Heart right ventricle (tissue), 16 donors: ENCODE data around the gene WASHC4. TPM values are rescaled to one million over a fixed set of nuclear protein-coding genes. Genes with fewer than 3 reads are reported as not detected.

Experiments used
- ATAC-seq, 8 donors: fragments of 200-7000 bp; cut with Tn5 transposase; one replicate each; pipeline ENCODE4 v1.9.1; 2020; ENCODE audit warnings: mild to moderate bottlenecking in 8 of 8, moderate library complexity in 8 of 8, moderate number of reproducible peaks in 1 of 8
- DNase-seq, 2 donors: peaks; one replicate each; pipeline ENCODE4 v3.0.0-alpha.2; 2020
- H3K27ac ChIP-seq, 10 donors: fragments of 200-600 bp; sonication (generic) in 2 of 10; one replicate each; pipeline versions ENCODE4 v1.5.0 to v1.8.0; 2020 to 2022; ENCODE audit warnings: mild to moderate bottlenecking in 3 of 10
- H3K27me3 ChIP-seq, 7 donors: fragments of 200-600 bp; one replicate each; pipeline ENCODE4 v1.8.0; 2021 to 2022; ENCODE audit warnings: mild to moderate bottlenecking in 2 of 7
- H3K36me3 ChIP-seq, 9 donors: fragments of 200-600 bp; sonication (generic) in 1 of 9; one replicate each; pipeline versions ENCODE4 v1.5.0 to v1.8.0; 2020 to 2022; ENCODE audit warnings: mild to moderate bottlenecking in 2 of 9
- H3K4me1 ChIP-seq, 9 donors: fragments of 200-600 bp; sonication (generic) in 1 of 9; one replicate each; pipeline versions ENCODE4 v1.5.0 to v1.8.0; 2020 to 2022; ENCODE audit warnings: mild to moderate bottlenecking in 4 of 9
- H3K4me3 ChIP-seq, 10 donors: fragments of 200-600 bp; sonication (generic) in 2 of 10; one replicate each; pipeline versions ENCODE4 v1.5.0 to v1.8.0; 2020 to 2022; ENCODE audit warnings: mild to moderate bottlenecking in 7 of 10, moderate library complexity in 2 of 10
- H3K9me3 ChIP-seq, 11 donors: fragments of 200-600 bp in 10 of 11; sonication (generic) in 2 of 11; one replicate each; pipeline versions ENCODE4 v1.5.0 to v1.8.0; 2013 to 2022; ENCODE audit warnings: mild to moderate bottlenecking in 2 of 11, control low read depth in 1 of 11, moderate library complexity in 1 of 11
- CTCF ChIP-seq, 9 donors: fragments of 200-600 bp; sonication (generic) in 2 of 9; IDR thresholded peaks; one replicate each; pipeline versions ENCODE4 v1.5.0 to v1.8.0; 2021 to 2022; ENCODE audit warnings: antibody characterized with exemption in 9 of 9, mild to moderate bottlenecking in 5 of 9, moderate library complexity in 1 of 9
- WGBS, 2 donors: extraction: QIAGEN DNeasy Blood & Tissue Kit; methylation state at CpG; one replicate each; pipeline ENCODE4 v1.1.7; 2013; ENCODE audit warnings: inconsistent platforms in 1 of 2; 5-methylcytosine and 5-hydroxymethylcytosine counted together
- intact Hi-C, 10 donors: fragments of 100-400 bp; cut with DNase I; formaldehyde crosslinking; loops; one replicate each; pipeline versions ENCODE4 v1.11.1 to v1.14.2; 2022
- polyA plus RNA-seq, 2 donors: library from polyadenylated mRNA; stranded (reverse); fragments of 200-250 nt; gene quantifications; one replicate each; pipeline ENCODE4 v1.2.3, GENCODE V29; 2013
- total RNA-seq, 10 donors: library from RNA; stranded (reverse); fragmentation: NEBNext Ultra II Directional in 3 of 10; extraction: Animal tissue kit (Norgen Biotek cat#: 25700) in 3 of 10; gene quantifications; one replicate each; pipeline versions ENCODE4 v1.2.1 to v1.2.4, GENCODE V29; 2021 to 2023
- donor health status: Arrhythmogenic right ventricular cardiomyopathy.
- donor health status: ischemic (EF 13 %, LVEDD 7.1; RV severe dilation, severe dysfunction).
- donor health status: healthy with polysubstance abuse.
- donor health status: DM: no; HTN: yes; CAD: no.
- donor health status: DM: no; HTN: no; CAD: no.
- donor health status: ischemic (EF 25% LVEDD 6.9; RV normal size, moderate dysfunction).
- donor health status: ischemic (EF 25% LVEDD 5.7; RV mildly dilated, moderate dysfunction).
- donor health status: healthy.
- donor health status: DM: yes; HTN: yes; CAD: no.
- donor health status: Ischemic cardiomyopathy.
- donor health status: ischemic (EF 35%, LVEDD 5.7; RV mildly dilated, moderate dysfunction).
- donor health status: nonischemic (EF 11% LVEDD 7.7; RV severe dilation, severe dysfunction).
- donor health status: DM: yes; HTN: yes; CAD: no.
- donor health status: PGD.
- donor health status: ischemic (EF 29% LVEDD 5.4; RV normal size, mild dysfunction).
- donor health status: nonischemic (EF 23%, LVEDD 6.1; RV moderate dilation, normal function).

The WASHC4 gene
- total and polyA plus RNA-seq, 12 donors = 7.2 to 31.8 (median 23.8) TPM

- no peak overlapping the region for H3K4me3 ChIP-seq
- no peaks in the 10 kb centered on the region for H3K9me3 ChIP-seq
- intact Hi-C loops = no loop called here
- 95 to 97% methylated on average over 6 of the region's 6 CpGs for WGBS, 2 donors
- peaks cover 0 to under 1% (median 0%) of the 10 kb centered on the region in 9 donors for H3K4me1 ChIP-seq
- H3K27me3 ChIP-seq = no peaks in the 10 kb centered on the region
- no peak for ATAC-seq
- DNase-seq = no peak
- no peak for TF ChIP-seq CTCF (IDR thresholded peaks at IDR 0.05)
- H3K27ac ChIP-seq = no peak overlapping the region
- H3K36me3 ChIP-seq = peaks cover 0 to 100% (median 32%) of the 10 kb centered on the region in 9 donors
These were observed 88.6 kb downstream of the WASHC4 start for GRCh38 chr12:105196090-105196489.

GRCh38 chr12:105198961-105199360 is 91.4 kb downstream of the WASHC4 start:
- peaks cover 0 to 100% (median 30%) of the 10 kb centered on the region in 9 donors for H3K36me3 ChIP-seq
- H3K9me3 ChIP-seq = no peaks in the 10 kb centered on the region
- peaks cover 0 to 9% (median 3%) of the 10 kb centered on the region in 9 donors for H3K4me1 ChIP-seq
- ATAC-seq = no peak
- no peak for DNase-seq
- 84 to 87% methylated on average over 6 of the region's 6 CpGs for WGBS, 2 donors
- H3K27ac ChIP-seq = no peak overlapping the region
- TF ChIP-seq CTCF (IDR thresholded peaks at IDR 0.05) = no peak
- H3K4me3 ChIP-seq = no peak overlapping the region
- intact Hi-C loops = no loop called here
- no peaks in the 10 kb centered on the region for H3K27me3 ChIP-seq

GRCh38 chr12:105200385-105200784 is 92.9 kb downstream of the WASHC4 start:
- H3K4me1 ChIP-seq = peaks cover 0 to 9% (median 3%) of the 10 kb centered on the region in 9 donors
- H3K4me3 ChIP-seq = no peak overlapping the region
- DNase-seq (no peak), ATAC-seq (no peak)
- no peaks in the 10 kb centered on the region for H3K27me3 ChIP-seq
- intact Hi-C loops = no loop called here
- 96 to 99% methylated on average over 4 of the region's 4 CpGs for WGBS, 2 donors
- TF ChIP-seq CTCF (IDR thresholded peaks at IDR 0.05) = no peak
- H3K36me3 ChIP-seq = peaks cover 0 to 100% (median 29%) of the 10 kb centered on the region in 9 donors
- H3K9me3 ChIP-seq = no peaks in the 10 kb centered on the region
- no peak overlapping the region for H3K27ac ChIP-seq

GRCh38 chr12:105201299-105201698 is 93.8 kb downstream of the WASHC4 start:
- H3K4me3 ChIP-seq = no peak overlapping the region
- no peak for TF ChIP-seq CTCF (IDR thresholded peaks at IDR 0.05)
- H3K4me1 ChIP-seq = peaks cover 0 to 9% (median 3%) of the 10 kb centered on the region in 9 donors
- no peaks in the 10 kb centered on the region for H3K9me3 ChIP-seq
- DNase-seq (peak in 1 of 2 donors; percentile 27), ATAC-seq (peak in 4 of 8 donors; percentile 47 to 71 (median 58))
- no peak overlapping the region for H3K27ac ChIP-seq
- H3K27me3 ChIP-seq = no peaks in the 10 kb centered on the region
- H3K36me3 ChIP-seq = peaks cover 0 to 100% (median 33%) of the 10 kb centered on the region in 9 donors
- WGBS, 2 donors = 67 to 71% methylated on average over 7 of the region's 7 CpGs
- intact Hi-C loops = no loop called here
